IMR-90 (cell line): ENCODE results near the gene CEBPA.

Source experiments
- CEBPB ChIP-seq: IDR thresholded peaks from 2 replicates; pipeline ENCODE4 v1.6.1; 2012; ENCODE audit warnings: low read depth, low read length, improper control_type of control experiment
- CHD1 ChIP-seq: IDR thresholded peaks from 2 replicates; pipeline ENCODE4 v1.6.1; 2012; ENCODE audit warnings: low read depth, low read length, improper control_type of control experiment
- MAFK ChIP-seq: IDR thresholded peaks from 2 replicates; pipeline ENCODE4 v1.6.1; 2012; ENCODE audit warnings: low read depth, low read length, improper control_type of control experiment
- MAZ ChIP-seq: IDR thresholded peaks from 2 replicates; pipeline ENCODE4 v1.6.1; 2012; ENCODE audit warnings: low read depth, mild to moderate bottlenecking, low read length, improper control_type of control experiment, moderate library complexity, borderline replicate concordance
- MXI1 ChIP-seq: IDR thresholded peaks from 2 replicates; pipeline ENCODE4 v1.6.1; 2012; ENCODE audit warnings: low read depth, mild to moderate bottlenecking, low read length, moderate library complexity, borderline replicate concordance
- POLR2A ChIP-seq: IDR thresholded peaks from 2 replicates; pipeline ENCODE4 v1.6.1; 2012; ENCODE audit warnings: mild to moderate bottlenecking, low read depth, low read length
- TF ChIP-seq, protein P1 (sequence below): conservative IDR thresholded peaks from 2 replicates; pipeline ENCODE4 v1.5.1; 2012; ENCODE audit warnings: mild to moderate bottlenecking, low read depth, low read length, improper control_type of control experiment
- TF ChIP-seq, protein P2 (sequence below): fragments of 150-350 bp; IDR thresholded peaks from 2 replicates; pipeline ENCODE4 v1.6.1; 2017; ENCODE audit warnings: mild to moderate bottlenecking, antibody characterized with exemption, low read length, low read depth

DNA sequence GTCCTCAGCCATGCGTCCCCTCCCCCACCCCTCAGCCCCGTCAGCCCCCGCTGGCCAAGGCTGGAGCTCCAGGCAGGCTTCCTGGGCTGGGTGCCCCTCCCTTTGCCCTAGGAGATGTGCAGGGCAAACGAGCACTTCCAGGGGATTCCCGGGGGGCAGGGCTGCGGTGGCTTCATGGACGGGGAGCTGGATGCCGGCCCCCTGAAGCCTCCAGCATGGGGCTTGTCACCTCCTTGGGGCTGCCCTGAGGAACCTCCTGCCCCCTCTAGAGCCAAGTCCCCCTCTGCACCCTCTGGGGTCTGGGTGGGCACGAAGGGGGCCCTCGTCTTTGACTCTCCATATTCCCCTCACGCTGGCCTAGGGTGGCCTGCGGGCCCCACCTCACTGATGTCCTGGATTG lies 51.3 kb downstream of the CEBPA start:
- TF ChIP-seq CHD1 (no peak), MXI1 (no peak), MAZ (no peak), POLR2A (no peak), MAFK (no peak), CEBPB (no peak)
- TF ChIP-seq, protein P1, sequence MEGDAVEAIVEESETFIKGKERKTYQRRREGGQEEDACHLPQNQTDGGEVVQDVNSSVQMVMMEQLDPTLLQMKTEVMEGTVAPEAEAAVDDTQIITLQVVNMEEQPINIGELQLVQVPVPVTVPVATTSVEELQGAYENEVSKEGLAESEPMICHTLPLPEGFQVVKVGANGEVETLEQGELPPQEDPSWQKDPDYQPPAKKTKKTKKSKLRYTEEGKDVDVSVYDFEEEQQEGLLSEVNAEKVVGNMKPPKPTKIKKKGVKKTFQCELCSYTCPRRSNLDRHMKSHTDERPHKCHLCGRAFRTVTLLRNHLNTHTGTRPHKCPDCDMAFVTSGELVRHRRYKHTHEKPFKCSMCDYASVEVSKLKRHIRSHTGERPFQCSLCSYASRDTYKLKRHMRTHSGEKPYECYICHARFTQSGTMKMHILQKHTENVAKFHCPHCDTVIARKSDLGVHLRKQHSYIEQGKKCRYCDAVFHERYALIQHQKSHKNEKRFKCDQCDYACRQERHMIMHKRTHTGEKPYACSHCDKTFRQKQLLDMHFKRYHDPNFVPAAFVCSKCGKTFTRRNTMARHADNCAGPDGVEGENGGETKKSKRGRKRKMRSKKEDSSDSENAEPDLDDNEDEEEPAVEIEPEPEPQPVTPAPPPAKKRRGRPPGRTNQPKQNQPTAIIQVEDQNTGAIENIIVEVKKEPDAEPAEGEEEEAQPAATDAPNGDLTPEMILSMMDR = no peak
- TF ChIP-seq, protein P2, sequence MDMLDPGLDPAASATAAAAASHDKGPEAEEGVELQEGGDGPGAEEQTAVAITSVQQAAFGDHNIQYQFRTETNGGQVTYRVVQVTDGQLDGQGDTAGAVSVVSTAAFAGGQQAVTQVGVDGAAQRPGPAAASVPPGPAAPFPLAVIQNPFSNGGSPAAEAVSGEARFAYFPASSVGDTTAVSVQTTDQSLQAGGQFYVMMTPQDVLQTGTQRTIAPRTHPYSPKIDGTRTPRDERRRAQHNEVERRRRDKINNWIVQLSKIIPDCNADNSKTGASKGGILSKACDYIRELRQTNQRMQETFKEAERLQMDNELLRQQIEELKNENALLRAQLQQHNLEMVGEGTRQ = no peak
